K562 (cell line): ENCODE results near the gene ZNF335. TPM values are rescaled to one million over a fixed set of nuclear protein-coding genes. Genes with fewer than 3 reads are reported as not detected.
A peak's percentile ranks its signal among the peaks of the same experiment; 100 is the strongest.

Source experiments
- ARID3B ChIP-seq: fragments of 250-450 bp; sonication (Bioruptor Pico); IDR thresholded peaks from 2 replicates; pipeline ENCODE4 v1.4.0; 2020; ENCODE audit warnings: borderline replicate concordance
- EWSR1 ChIP-seq: fragments of 450-650 bp; IDR thresholded peaks from 2 replicates; pipeline ENCODE4 v1.6.1; 2018; ENCODE audit warnings: borderline replicate concordance, mild to moderate bottlenecking, low read depth, moderate library complexity; ENCODE audit not compliant: partially characterized antibody
- EZH2 ChIP-seq: IDR thresholded peaks from 2 replicates; pipeline ENCODE4 v1.6.1; 2012; ENCODE audit warnings: low read depth, mild to moderate bottlenecking, inconsistent platforms, low read length, borderline replicate concordance
- HBP1 ChIP-seq: fragments of 450-650 bp; formaldehyde crosslinking; IDR thresholded peaks from 2 replicates; pipeline ENCODE4 v1.4.0; 2022; ENCODE audit warnings: missing genetic modification characterization
- HES1 ChIP-seq: fragments of 450-650 bp; IDR thresholded peaks from 2 replicates; pipeline ENCODE4 v1.6.1; 2016; ENCODE audit warnings: low read depth, mild to moderate bottlenecking, moderate library complexity
- MAFF ChIP-seq: IDR thresholded peaks from 2 replicates; pipeline ENCODE4 v1.6.1; 2012; ENCODE audit warnings: low read length, improper control_type of control experiment
- MECOM ChIP-seq: fragments of 250-450 bp; sonication (Bioruptor Pico); IDR thresholded peaks from 2 replicates; pipeline ENCODE4 v1.8.0; 2022; ENCODE audit warnings: inconsistent platforms
- NFIX ChIP-seq: fragments of 250-450 bp; sonication (Bioruptor Pico); IDR thresholded peaks from 2 replicates; pipeline ENCODE4 v1.4.0; 2020; ENCODE audit warnings: low read depth, mild to moderate bottlenecking, moderate library complexity
- PHF8 ChIP-seq: fragments of 200-600 bp; sonication (generic); IDR thresholded peaks from 2 replicates; pipeline ENCODE4 v1.6.1; 2012; ENCODE audit warnings: mixed run types, mild to moderate bottlenecking, inconsistent platforms, low read length, moderate library complexity, borderline replicate concordance
- POLR2H ChIP-seq: IDR thresholded peaks from 2 replicates; pipeline ENCODE4 v1.6.1; 2016; ENCODE audit warnings: missing genetic modification characterization, low read depth, mild to moderate bottlenecking, control low read depth, missing compliant biosample characterization, moderate library complexity
- PRPF4 ChIP-seq: fragments of 200-400 bp; formaldehyde crosslinking; IDR thresholded peaks from one replicate; pipeline ENCODE4 v1.6.1; 2017; ENCODE audit warnings: low read length, low read depth, mild to moderate bottlenecking; ENCODE audit not compliant: insufficient read depth, poor library complexity, severe bottlenecking
- SNAPC5 ChIP-seq: fragments of 250-450 bp; sonication (Bioruptor Pico); IDR thresholded peaks from 2 replicates; pipeline ENCODE4 v1.8.0; 2021; ENCODE audit warnings: moderate library complexity, mild to moderate bottlenecking, inconsistent platforms
- THRB ChIP-seq: fragments of 450-650 bp; formaldehyde crosslinking; conservative IDR thresholded peaks from 2 replicates; pipeline ENCODE4 v1.4.0; 2022; ENCODE audit warnings: mild to moderate bottlenecking, missing genetic modification characterization
- ZBTB12 ChIP-seq: fragments of 250-450 bp; sonication (Bioruptor Pico); IDR thresholded peaks from 2 replicates; pipeline ENCODE4 v1.4.0; 2020
- ZNF121 ChIP-seq: sonication (generic); formaldehyde crosslinking; conservative IDR thresholded peaks from 2 replicates; pipeline ENCODE4 v1.8.0; 2022; ENCODE audit warnings: missing genetic modification reagents
- ZNF431 ChIP-seq: sonication (generic); formaldehyde crosslinking; IDR thresholded peaks from 2 replicates; pipeline ENCODE4 v1.8.0; 2022; ENCODE audit warnings: mild to moderate bottlenecking, missing genetic modification reagents
- polyA plus RNA-seq, 8 experiments: library from polyadenylated mRNA; depleted of rRNA in 4 of 8; stranded (reverse) in 5 of 8; unstranded in 3 of 8; fragments of >200 nt; fragmentation: Nextera tagmentation in 2 of 8; fragmentation: Illumina TruSeq in 1 of 8; extraction: Ambion mirVana in 2 of 8; extraction: Trizol in 1 of 8; gene quantifications; 2 replicates each; pipeline versions ENCODE4 v1.2.1 to v1.2.3, GENCODE V29; 2011 to 2014; ENCODE audit warnings: inconsistent platforms in 1 of 8, missing spikeins in 1 of 8
- total RNA-seq, 7 experiments: library from RNA; depleted of rRNA in 6 of 7; stranded (reverse); fragments of >200 nt in 6 of 7; fragmentation: Illumina TruSeq in 2 of 7; extraction: Trizol in 2 of 7; gene quantifications; 2 replicates each; pipeline versions ENCODE4 v1.2.1 to v1.2.3, GENCODE V29; 2011 to 2021; ENCODE audit warnings: low replicate concordance in 1 of 7

The ZNF335 gene
- total and polyA plus RNA-seq, 9 of the 15 experiments (the other 6 are each of a cell fraction or from before 2014, with no cell fraction given): 0.39 to 16.0 (median 7.6) TPM

GRCh38 chr20:45972500-45973183, 639 bp upstream of the ZNF335 start (continued):
- no peak for TF ChIP-seq ZBTB12
- no peak for TF ChIP-seq ZNF431 (CRISPR knock-in tag)
- TF ChIP-seq PHF8: peak; percentile 63; the same call in 1 of the 2 replicates
- no peak for TF ChIP-seq EZH2
- no peak for TF ChIP-seq HBP1 (CRISPR knock-in tag)
- TF ChIP-seq PRPF4: no peak
- TF ChIP-seq ZNF121 (CRISPR knock-in tag): peak; percentile 78
- TF ChIP-seq EWSR1: no peak
- no peak for TF ChIP-seq NFIX
- TF ChIP-seq SNAPC5 (CRISPR knock-in tag): no peak
- no peak for TF ChIP-seq MECOM (CRISPR knock-in tag)
- TF ChIP-seq POLR2H (tag): peak; percentile 93
- no peak for TF ChIP-seq HES1
- TF ChIP-seq THRB: no peak; the same call in 1 of the 2 replicates
- TF ChIP-seq MAFF: peak; percentile 62; the same call in 1 of the 2 replicates
- TF ChIP-seq ARID3B (CRISPR knock-in tag): no peak
